ENCODE data around the gene OR2AE1. TPM values are rescaled to one million over a fixed set of nuclear protein-coding genes. Genes with fewer than 3 reads are reported as not detected.
A peak's percentile ranks its signal among the peaks of the same experiment; 100 is the strongest.

OR2AE1 gene
- total and polyA plus RNA-seq, 3 experiments from 2014 or later, result 0.26 TPM; not detected in 2

DNA sequence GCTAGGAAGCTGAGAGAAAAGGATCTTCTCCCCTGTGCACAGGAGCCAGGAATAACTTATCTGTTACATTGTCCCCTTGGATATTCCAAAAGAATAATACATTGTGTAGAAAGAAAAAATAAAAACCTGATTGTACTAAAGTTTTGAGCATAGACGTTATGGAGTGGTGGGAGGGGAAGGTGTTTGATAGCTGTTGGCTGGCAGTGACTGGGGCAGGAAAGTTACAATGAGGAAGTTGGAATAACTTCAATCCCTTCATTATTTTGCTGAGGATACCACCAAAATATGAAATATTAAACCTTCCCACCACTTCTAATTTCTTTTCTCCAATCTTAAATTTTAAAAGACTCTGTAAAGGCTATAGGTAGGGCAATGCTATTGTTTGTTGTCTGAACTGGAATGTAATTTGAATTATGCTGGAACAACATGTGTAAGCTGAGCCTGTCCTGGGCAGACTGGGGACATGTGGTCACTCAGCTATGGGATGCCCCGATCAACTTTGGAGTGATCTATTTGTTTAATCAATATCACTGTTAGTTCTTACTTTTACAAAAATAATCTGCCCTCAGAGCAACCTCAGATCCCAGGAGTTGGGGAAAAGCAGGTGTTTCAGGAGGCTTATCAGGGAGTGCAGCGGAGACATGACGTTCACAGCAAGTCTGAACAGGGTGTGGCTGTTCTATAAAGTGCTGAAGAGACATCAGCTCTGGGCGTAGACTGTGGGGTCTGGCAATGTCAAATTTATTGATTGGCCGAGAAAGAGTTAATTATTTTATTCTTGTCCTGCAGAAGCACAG lies 28.2 kb downstream of the OR2AE1 start:
- no peaks in the 10 kb centered on the region for H3K4me1 Mint-ChIP-seq
- no peak for DNase-seq
- CTCF ChIA-PET, result no interaction called here
- H3K4me1 ChIP-seq (ENCODE audit: insufficient read depth, low read length), result no peaks in the 10 kb centered on the region
- peaks cover 8 to 26% of the 10 kb centered on the region in 2 donors for H3K27me3 Mint-ChIP-seq
- H3K36me3 Mint-ChIP-seq, result no peaks in the 10 kb centered on the region
- no peaks in the 10 kb centered on the region for H3K9me3 ChIP-seq (ENCODE audit: low read length)
- no peak overlapping the region for H3K4me3 ChIP-seq (ENCODE audit: low read length)
- no peaks in the 10 kb centered on the region for H3K36me3 ChIP-seq (ENCODE audit: insufficient read depth, low read length)
- H3K27me3 ChIP-seq (ENCODE audit: insufficient read depth, low read length, poor library complexity, severe bottlenecking), result no peaks in the 10 kb centered on the region
- no peak overlapping the region for H3K4me3 Mint-ChIP-seq
- POLR2A ChIA-PET, result no interaction called here
- H3K9me3 Mint-ChIP-seq, result no peaks in the 10 kb centered on the region
- H3K27ac Mint-ChIP-seq, result no peak overlapping the region
- no peak overlapping the region for H3K27ac ChIP-seq (ENCODE audit: low read depth, low read length)

DNA sequence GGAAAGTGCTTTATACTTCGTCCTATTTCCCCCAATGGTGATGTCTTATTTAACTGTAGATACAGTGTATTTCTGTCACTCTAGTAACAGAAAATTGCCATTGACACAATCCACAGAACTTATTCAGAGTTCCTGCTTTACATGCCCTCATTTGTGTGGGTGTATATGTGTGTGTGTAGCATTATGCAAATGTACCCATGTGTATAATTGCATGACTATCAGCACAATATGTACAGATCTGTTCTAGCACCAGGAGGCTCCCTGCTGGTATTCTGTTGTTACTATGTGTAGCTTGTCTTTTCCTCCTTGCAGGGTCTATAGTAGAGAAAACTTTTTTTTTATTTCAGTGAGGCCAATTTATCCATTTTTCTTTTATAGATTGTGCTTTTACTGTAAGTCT lies 32.5 kb downstream of the OR2AE1 start:
- H3K4me3 Mint-ChIP-seq, result no peak overlapping the region
- DNase-seq, result no peak
- no peak overlapping the region for H3K4me3 ChIP-seq (ENCODE audit: low read length)
- H3K4me1 Mint-ChIP-seq, result no peaks in the 10 kb centered on the region
- H3K27ac Mint-ChIP-seq, result no peak overlapping the region
- CTCF ChIA-PET, result no interaction called here
- H3K27me3 ChIP-seq (ENCODE audit: insufficient read depth, low read length, poor library complexity, severe bottlenecking), result no peaks in the 10 kb centered on the region
- no peaks in the 10 kb centered on the region for H3K9me3 ChIP-seq (ENCODE audit: low read length)
- H3K27me3 Mint-ChIP-seq, result peaks cover 6 to 30% of the 10 kb centered on the region in 2 donors
- no peaks in the 10 kb centered on the region for H3K36me3 ChIP-seq (ENCODE audit: insufficient read depth, low read length)
- POLR2A ChIA-PET, result no interaction called here
- no peak overlapping the region for H3K27ac ChIP-seq (ENCODE audit: low read depth, low read length)
- no peaks in the 10 kb centered on the region for H3K9me3 Mint-ChIP-seq
- H3K4me1 ChIP-seq (ENCODE audit: insufficient read depth, low read length), result no peaks in the 10 kb centered on the region
- H3K36me3 Mint-ChIP-seq, result peaks cover 0 to 2% (median 0%) of the 10 kb centered on the region in 3 donors

GRCh38 chr7:99843808-99844207 lies 33.0 kb downstream of the OR2AE1 start:
- ChIA-PET CTCF (no interaction called here), POLR2A (no interaction called here)
- Mint-ChIP-seq H3K4me1 (no peaks in the 10 kb centered on the region), H3K27me3 (peaks cover 6 to 26% of the 10 kb centered on the region in 2 donors), H3K27ac (peak overlapping the region in 1 of 8 donors; percentile 34), H3K9me3 (no peaks in the 10 kb centered on the region), H3K36me3 (peaks cover 0 to 2% (median 0%) of the 10 kb centered on the region in 3 donors), H3K4me3 (no peak overlapping the region)
- no peaks in the 10 kb centered on the region for H3K27me3 ChIP-seq (ENCODE audit: insufficient read depth, low read length, poor library complexity, severe bottlenecking)
- no peaks in the 10 kb centered on the region for H3K4me1 ChIP-seq (ENCODE audit: insufficient read depth, low read length)
- no peaks in the 10 kb centered on the region for H3K9me3 ChIP-seq (ENCODE audit: low read length)
- H3K27ac ChIP-seq (ENCODE audit: low read depth, low read length), result no peak overlapping the region
- no peaks in the 10 kb centered on the region for H3K36me3 ChIP-seq (ENCODE audit: insufficient read depth, low read length)
- DNase-seq, result no peak
- H3K4me3 ChIP-seq (ENCODE audit: low read length), result no peak overlapping the region

GRCh38 chr7:99842926-99843325 lies 33.9 kb downstream of the OR2AE1 start:
- Mint-ChIP-seq H3K4me1 (peaks cover 0 to 2% (median under 1%) of the 10 kb centered on the region in 3 donors), H3K9me3 (no peaks in the 10 kb centered on the region), H3K36me3 (peaks cover 0 to 2% (median 0%) of the 10 kb centered on the region in 3 donors), H3K27me3 (peaks cover 3 to 18% of the 10 kb centered on the region in 2 donors), H3K27ac (no peak overlapping the region), H3K4me3 (no peak overlapping the region)
- H3K36me3 ChIP-seq (ENCODE audit: insufficient read depth, low read length), result no peaks in the 10 kb centered on the region
- ChIA-PET CTCF (no interaction called here), POLR2A (no interaction called here)
- no peaks in the 10 kb centered on the region for H3K4me1 ChIP-seq (ENCODE audit: insufficient read depth, low read length)
- no peak for DNase-seq
- no peaks in the 10 kb centered on the region for H3K9me3 ChIP-seq (ENCODE audit: low read length)
- H3K4me3 ChIP-seq (ENCODE audit: low read length), result no peak overlapping the region
- no peak overlapping the region for H3K27ac ChIP-seq (ENCODE audit: low read depth, low read length)
- H3K27me3 ChIP-seq (ENCODE audit: insufficient read depth, low read length, poor library complexity, severe bottlenecking), result no peaks in the 10 kb centered on the region

DNA sequence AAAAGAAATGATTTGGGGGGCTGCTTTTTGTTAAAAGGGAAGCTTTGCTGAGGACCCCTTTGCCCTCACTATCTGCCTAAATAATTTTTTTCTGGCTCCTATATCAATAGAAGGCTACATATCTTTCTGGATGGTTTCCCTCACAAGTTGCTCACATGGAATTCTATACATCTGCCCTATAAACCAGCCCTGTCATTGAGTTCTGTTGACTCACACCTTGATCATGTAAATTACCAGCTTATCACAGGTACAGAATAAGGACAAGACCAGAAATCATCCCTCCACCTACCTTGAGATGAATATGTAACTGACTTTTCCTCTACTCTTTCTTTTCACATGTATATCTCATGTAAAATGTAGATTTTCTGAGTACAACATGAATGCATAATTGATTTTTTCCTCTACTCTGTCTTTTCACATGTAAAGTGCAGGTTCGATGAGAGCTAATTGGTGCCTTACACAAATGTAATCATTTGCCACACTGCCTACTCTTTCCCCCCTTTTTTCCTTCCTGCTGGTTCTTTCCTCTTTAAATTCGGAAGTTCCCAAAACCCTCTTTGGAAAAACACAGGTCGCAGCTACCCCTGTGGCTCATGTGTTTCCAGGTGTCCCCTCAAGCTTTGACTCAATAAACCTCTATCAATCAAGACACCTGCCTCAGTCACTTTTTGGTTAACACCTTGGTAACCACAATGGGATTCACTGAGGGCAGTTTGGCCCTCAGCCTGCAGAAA lies 36.5 kb downstream of the OR2AE1 start:
- Histone ChIP-seq H3K36me3 (ENCODE audit: insufficient read depth, low read length) (no peaks in the 10 kb centered on the region), H3K27ac (ENCODE audit: low read depth, low read length) (no peak overlapping the region), H3K4me1 (ENCODE audit: insufficient read depth, low read length) (no peaks in the 10 kb centered on the region), H3K4me3 (ENCODE audit: low read length) (no peak overlapping the region), H3K9me3 (ENCODE audit: low read length) (no peaks in the 10 kb centered on the region), H3K27me3 (ENCODE audit: insufficient read depth, low read length, poor library complexity, severe bottlenecking) (no peaks in the 10 kb centered on the region)
- Mint-ChIP-seq H3K9me3 (no peaks in the 10 kb centered on the region), H3K4me1 (peaks cover 0 to 4% (median 4%) of the 10 kb centered on the region in 3 donors), H3K27me3 (peaks cover 3 to 10% of the 10 kb centered on the region in 2 donors), H3K27ac (no peak overlapping the region), H3K4me3 (no peak overlapping the region), H3K36me3 (peaks cover 0 to 2% (median 0%) of the 10 kb centered on the region in 3 donors)
- ChIA-PET CTCF (no interaction called here), POLR2A (interaction anchor here (0.5 kb wide), 1 partner anchor 310 kb away, joined by 7 read pairs; no protein-coding TSS in a partner anchor)
- no peak for DNase-seq

DNA sequence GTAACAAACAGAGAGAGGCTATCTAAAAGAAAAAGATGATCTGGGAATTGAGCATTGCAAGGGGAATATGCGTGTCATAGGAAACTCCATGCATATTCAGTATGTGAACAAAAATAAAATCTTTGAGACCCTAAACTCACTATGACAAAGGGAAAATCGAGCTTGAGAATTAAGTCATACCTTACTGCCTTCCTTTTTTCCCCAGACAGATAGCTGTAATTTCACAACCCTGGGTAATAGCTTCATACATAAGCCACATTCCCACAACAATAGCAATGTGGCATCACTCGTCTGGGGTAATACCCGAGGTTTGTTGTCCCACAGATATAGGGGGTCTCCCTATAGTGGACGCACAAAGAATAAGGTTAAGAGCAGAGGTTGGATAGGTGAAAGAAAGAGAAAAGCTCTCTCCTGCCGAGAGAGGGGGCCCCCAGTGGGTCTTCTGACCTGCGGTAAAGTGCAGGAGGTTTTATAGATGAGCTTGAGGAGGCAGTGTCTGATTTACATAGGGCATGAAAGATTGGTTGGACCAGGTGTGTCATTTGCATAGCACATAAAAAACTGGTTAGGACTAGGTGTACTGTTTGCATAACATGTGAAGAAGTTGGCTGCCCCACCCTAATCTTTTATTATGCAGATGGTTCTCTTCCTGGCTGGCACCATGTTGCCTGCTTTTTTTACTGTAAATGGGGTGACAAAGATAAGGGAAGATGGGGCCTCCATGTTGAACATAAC lies 37.4 kb downstream of the OR2AE1 start:
- no peak overlapping the region for H3K4me3 Mint-ChIP-seq

GRCh38 chr7:99837649-99838361 lies 39.0 kb downstream of the OR2AE1 start:
- H3K4me3 ChIP-seq (ENCODE audit: low read length), result no peak overlapping the region
- H3K36me3 ChIP-seq (ENCODE audit: insufficient read depth, low read length), result no peaks in the 10 kb centered on the region
- no peaks in the 10 kb centered on the region for H3K9me3 ChIP-seq (ENCODE audit: low read length)
- H3K4me3 Mint-ChIP-seq, result no peak overlapping the region
- peaks cover 0 to 2% (median 0%) of the 10 kb centered on the region in 3 donors for H3K36me3 Mint-ChIP-seq
- no peaks in the 10 kb centered on the region for H3K4me1 ChIP-seq (ENCODE audit: insufficient read depth, low read length)
- H3K9me3 Mint-ChIP-seq, result no peaks in the 10 kb centered on the region
- peaks cover 0 to 4% (median 4%) of the 10 kb centered on the region in 3 donors for H3K4me1 Mint-ChIP-seq
- H3K27ac Mint-ChIP-seq, result peak overlapping the region in 1 of 8 donors; percentile 24
- no peak overlapping the region for H3K27ac ChIP-seq (ENCODE audit: low read depth, low read length)
- CTCF ChIA-PET, result no interaction called here
- H3K27me3 Mint-ChIP-seq, result peaks cover 0 to 14% of the 10 kb centered on the region in 2 donors
- H3K27me3 ChIP-seq (ENCODE audit: insufficient read depth, low read length, poor library complexity, severe bottlenecking), result no peaks in the 10 kb centered on the region
- DNase-seq, result peak in 1 of 5 donors; percentile 4
- POLR2A ChIA-PET, result no interaction called here

More for the DNA sequence above, 37.4 kb downstream of the OR2AE1 start:
- H3K36me3 ChIP-seq (ENCODE audit: insufficient read depth, low read length), result no peaks in the 10 kb centered on the region
- H3K9me3 ChIP-seq (ENCODE audit: low read length), result no peaks in the 10 kb centered on the region
- no peaks in the 10 kb centered on the region for H3K27me3 ChIP-seq (ENCODE audit: insufficient read depth, low read length, poor library complexity, severe bottlenecking)
- H3K4me3 ChIP-seq (ENCODE audit: low read length), result no peak overlapping the region
- CTCF ChIA-PET, result no interaction called here
- no peaks in the 10 kb centered on the region for H3K4me1 ChIP-seq (ENCODE audit: insufficient read depth, low read length)
- no peak for DNase-seq
- H3K27ac ChIP-seq (ENCODE audit: low read depth, low read length), result no peak overlapping the region
- POLR2A ChIA-PET, result no interaction called here
- H3K4me1 Mint-ChIP-seq, result peaks cover 0 to 4% (median 4%) of the 10 kb centered on the region in 3 donors
- peaks cover 0 to 2% (median 0%) of the 10 kb centered on the region in 3 donors for H3K36me3 Mint-ChIP-seq
- peaks cover 3 to 10% of the 10 kb centered on the region in 2 donors for H3K27me3 Mint-ChIP-seq
- H3K27ac Mint-ChIP-seq, result no peak overlapping the region
- no peaks in the 10 kb centered on the region for H3K9me3 Mint-ChIP-seq

Data from CD8-positive, alpha-beta memory T cell (primary cell).